ENCODE data around the gene TAF11L13. TPM values are rescaled to one million over a fixed set of nuclear protein-coding genes. Genes with fewer than 3 reads are reported as not detected.

TAF11L13 gene
- total RNA-seq, 1 donor from 2014 or later, result not detected

DNA sequence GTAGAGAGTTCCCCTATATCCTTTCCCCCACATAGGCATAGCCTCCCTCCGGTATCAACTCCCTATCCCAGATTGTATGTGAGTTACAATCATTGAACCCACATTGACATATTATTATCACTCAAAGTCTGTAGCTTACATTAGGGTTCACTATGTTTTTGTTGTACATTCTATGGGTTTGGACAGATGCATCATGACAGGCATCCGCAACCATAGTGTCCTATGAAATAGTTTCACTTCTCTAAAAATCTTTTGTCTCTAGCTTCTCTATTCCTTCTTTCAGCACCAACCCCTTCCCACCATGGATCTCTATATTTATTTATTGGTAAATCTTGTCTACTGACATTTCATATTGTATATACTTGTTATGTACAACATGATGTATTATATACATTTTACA is 33.9 kb downstream of the TAF11L13 start:
- Mint-ChIP-seq H3K4me1 (ENCODE audit: low read depth, unreplicated experiment) (no peaks in the 10 kb centered on the region), H3K27ac (ENCODE audit: unreplicated experiment) (no peak overlapping the region), H3K9me3 (ENCODE audit: unreplicated experiment) (peaks cover 2% of the 10 kb centered on the region), H3K36me3 (ENCODE audit: low read depth, unreplicated experiment) (no peaks in the 10 kb centered on the region), H3K27me3 (ENCODE audit: low read depth, unreplicated experiment) (no peaks in the 10 kb centered on the region), H3K4me3 (ENCODE audit: unreplicated experiment) (no peak overlapping the region)
- Histone ChIP-seq H3K36me3 (ENCODE audit: insufficient read depth, low read length) (no peaks in the 10 kb centered on the region), H3K4me2 (ENCODE audit: low read length) (no peak overlapping the region), H3K9me3 (ENCODE audit: insufficient read depth, low read depth, low read length) (no peaks in the 10 kb centered on the region), H3K4me3 (ENCODE audit: insufficient read depth, low read depth, low read length) (no peak overlapping the region), H3K27ac (ENCODE audit: low read depth, low read length) (no peak overlapping the region), H2AFZ (ENCODE audit: low read depth, low read length) (no peak overlapping the region), H3K9ac (ENCODE audit: low read length) (no peak overlapping the region), H4K20me1 (ENCODE audit: insufficient read depth, low read length) (no peaks in the 10 kb centered on the region), H3K79me2 (ENCODE audit: insufficient read depth, low read length) (no peaks in the 10 kb centered on the region), H3K4me1 (ENCODE audit: insufficient read depth, low read length) (no peaks in the 10 kb centered on the region), H3K27me3 (ENCODE audit: insufficient read depth, low read length) (no peaks in the 10 kb centered on the region)
- DNase-seq (ENCODE audit: low read depth) (no peak), FAIRE-seq (no peak)
- TF ChIP-seq EZH2 (IDR thresholded peaks at IDR 0.05; ENCODE audit: insufficient read depth, low read length) (no peak), CTCF (IDR thresholded peaks at IDR 0.05; ENCODE audit: insufficient read depth, low read depth, low read length) (no peak)

DNA sequence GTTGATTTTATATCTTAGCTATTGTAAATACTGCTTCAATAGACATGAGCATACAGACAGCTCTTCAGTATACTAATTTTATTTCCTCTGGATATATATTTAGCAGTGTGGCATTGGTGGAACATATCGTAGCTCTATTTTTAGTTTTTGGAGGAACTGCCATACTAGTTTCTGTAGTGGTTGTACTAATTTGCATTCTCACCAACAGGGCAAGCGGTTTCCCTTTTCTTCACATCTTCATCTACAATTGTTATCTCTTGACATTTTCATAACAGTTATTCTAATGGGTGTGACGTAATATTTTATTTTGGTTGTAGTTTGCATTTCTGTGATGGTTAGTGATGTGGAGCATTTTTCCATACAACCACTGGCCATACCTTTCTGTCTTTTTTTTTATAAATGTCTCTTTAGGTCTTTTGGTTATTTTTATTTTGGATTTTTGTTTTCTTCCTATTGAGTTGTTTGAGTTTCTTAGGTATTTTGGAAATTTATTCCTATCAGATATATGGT is 34.9 kb downstream of the TAF11L13 start:
- Histone ChIP-seq H3K4me3 (ENCODE audit: insufficient read depth, low read depth, low read length) (no peak overlapping the region), H3K9ac (ENCODE audit: low read length) (no peak overlapping the region), H3K27me3 (ENCODE audit: insufficient read depth, low read length) (no peaks in the 10 kb centered on the region), H3K4me2 (ENCODE audit: low read length) (no peak overlapping the region), H2AFZ (ENCODE audit: low read depth, low read length) (no peak overlapping the region), H3K79me2 (ENCODE audit: insufficient read depth, low read length) (no peaks in the 10 kb centered on the region), H3K36me3 (ENCODE audit: insufficient read depth, low read length) (no peaks in the 10 kb centered on the region), H3K27ac (ENCODE audit: low read depth, low read length) (no peak overlapping the region), H3K4me1 (ENCODE audit: insufficient read depth, low read length) (no peaks in the 10 kb centered on the region), H4K20me1 (ENCODE audit: insufficient read depth, low read length) (no peaks in the 10 kb centered on the region), H3K9me3 (ENCODE audit: insufficient read depth, low read depth, low read length) (no peaks in the 10 kb centered on the region)
- Mint-ChIP-seq H3K27me3 (ENCODE audit: low read depth, unreplicated experiment) (no peaks in the 10 kb centered on the region), H3K27ac (ENCODE audit: unreplicated experiment) (no peak overlapping the region), H3K4me3 (ENCODE audit: unreplicated experiment) (no peak overlapping the region), H3K36me3 (ENCODE audit: low read depth, unreplicated experiment) (no peaks in the 10 kb centered on the region), H3K4me1 (ENCODE audit: low read depth, unreplicated experiment) (no peaks in the 10 kb centered on the region), H3K9me3 (ENCODE audit: unreplicated experiment) (no peaks in the 10 kb centered on the region)
- DNase-seq (ENCODE audit: low read depth) (no peak), FAIRE-seq (no peak)
- TF ChIP-seq EZH2 (IDR thresholded peaks at IDR 0.05; ENCODE audit: insufficient read depth, low read length) (no peak), CTCF (IDR thresholded peaks at IDR 0.05; ENCODE audit: insufficient read depth, low read depth, low read length) (no peak)

DNA sequence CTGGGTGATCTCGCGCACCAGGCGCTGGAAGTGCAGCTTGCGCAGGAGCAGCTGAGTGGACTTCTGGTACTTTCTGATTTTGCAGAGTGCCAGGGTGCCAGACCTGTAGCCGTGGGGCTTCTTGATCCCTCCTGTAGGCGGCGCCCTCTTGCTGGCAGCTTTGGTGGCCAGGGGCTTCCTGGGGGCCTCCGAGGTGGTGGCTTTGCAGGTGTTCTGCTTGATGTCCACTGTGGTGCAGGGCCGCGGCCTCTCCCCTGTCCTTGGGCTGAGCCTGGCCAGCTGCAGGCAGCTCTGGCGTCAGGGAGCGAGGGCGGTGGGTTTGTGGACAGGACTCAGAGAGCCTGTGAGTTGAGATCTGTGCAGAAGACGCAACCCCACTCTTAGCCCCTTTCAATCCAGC is 38.5 kb downstream of the TAF11L13 start:
- H3K79me2 ChIP-seq (ENCODE audit: insufficient read depth, low read length), result no peaks in the 10 kb centered on the region
- no peak overlapping the region for H3K4me3 ChIP-seq (ENCODE audit: insufficient read depth, low read depth, low read length)
- no peaks in the 10 kb centered on the region for H3K9me3 ChIP-seq (ENCODE audit: insufficient read depth, low read depth, low read length)
- Mint-ChIP-seq H3K4me1 (ENCODE audit: low read depth, unreplicated experiment) (no peaks in the 10 kb centered on the region), H3K27me3 (ENCODE audit: low read depth, unreplicated experiment) (no peaks in the 10 kb centered on the region), H3K36me3 (ENCODE audit: low read depth, unreplicated experiment) (no peaks in the 10 kb centered on the region), H3K9me3 (ENCODE audit: unreplicated experiment) (no peaks in the 10 kb centered on the region), H3K4me3 (ENCODE audit: unreplicated experiment) (no peak overlapping the region), H3K27ac (ENCODE audit: unreplicated experiment) (no peak overlapping the region)
- TF ChIP-seq CTCF (IDR thresholded peaks at IDR 0.05; ENCODE audit: insufficient read depth, low read depth, low read length), result no peak
- no peak for TF ChIP-seq EZH2 (IDR thresholded peaks at IDR 0.05; ENCODE audit: insufficient read depth, low read length)
- H3K36me3 ChIP-seq (ENCODE audit: insufficient read depth, low read length), result no peaks in the 10 kb centered on the region
- H3K27me3 ChIP-seq (ENCODE audit: insufficient read depth, low read length), result no peaks in the 10 kb centered on the region
- no peaks in the 10 kb centered on the region for H4K20me1 ChIP-seq (ENCODE audit: insufficient read depth, low read length)
- H2AFZ ChIP-seq (ENCODE audit: low read depth, low read length), result no peak overlapping the region
- no peak overlapping the region for H3K4me2 ChIP-seq (ENCODE audit: low read length)
- no peak overlapping the region for H3K9ac ChIP-seq (ENCODE audit: low read length)
- H3K4me1 ChIP-seq (ENCODE audit: insufficient read depth, low read length), result no peaks in the 10 kb centered on the region
- DNase-seq (ENCODE audit: low read depth) (no peak), FAIRE-seq (no peak)
- H3K27ac ChIP-seq (ENCODE audit: low read depth, low read length), result no peak overlapping the region
